K562 (cell line): ENCODE data around the gene SLC13A4. TPM values are rescaled to one million over a fixed set of nuclear protein-coding genes. Genes with fewer than 3 reads are reported as not detected.

Source experiments
- C11orf30 ChIP-seq: fragments of 450-650 bp; IDR thresholded peaks from 2 replicates; pipeline ENCODE4 v1.6.1; 2016; ENCODE audit warnings: low read depth, mild to moderate bottlenecking
- CCNT2 ChIP-seq: IDR thresholded peaks from 2 replicates; pipeline ENCODE4 v1.6.1; 2011; ENCODE audit warnings: borderline replicate concordance, low read depth, mild to moderate bottlenecking, moderate library complexity, mixed read lengths, low read length; ENCODE audit not compliant: insufficient read length; ENCODE audit errors: extremely low read depth
- CHD2 ChIP-seq: IDR thresholded peaks from 2 replicates; pipeline ENCODE4 v1.6.1; 2011; ENCODE audit warnings: low read depth, low read length
- EWSR1 ChIP-seq: fragments of 450-650 bp; IDR thresholded peaks from 2 replicates; pipeline ENCODE4 v1.6.1; 2018; ENCODE audit warnings: borderline replicate concordance, mild to moderate bottlenecking, low read depth, moderate library complexity; ENCODE audit not compliant: partially characterized antibody
- HDGF ChIP-seq: fragments of 450-650 bp; IDR thresholded peaks from 2 replicates; pipeline ENCODE4 v1.6.1; 2016
- HMG20A ChIP-seq: fragments of 450-650 bp; formaldehyde crosslinking; conservative IDR thresholded peaks from 2 replicates; pipeline ENCODE4 v1.4.0; 2020; ENCODE audit warnings: mild to moderate bottlenecking, mixed read lengths
- KDM4B ChIP-seq, 2 experiments: fragments of 450-650 bp in 1 of 2; sonication (generic) in 1 of 2; IDR thresholded peaks; 2 replicates each; pipeline ENCODE4 v1.6.1; 2016 to 2017; ENCODE audit warnings: borderline replicate concordance in 2 of 2, antibody characterized with exemption in 1 of 2, low read depth in 1 of 2, mild to moderate bottlenecking in 1 of 2
- LCOR ChIP-seq: sonication (generic); formaldehyde crosslinking; IDR thresholded peaks from 2 replicates; pipeline ENCODE4 v1.8.0; 2022; ENCODE audit warnings: mild to moderate bottlenecking, missing genetic modification reagents
- MAX ChIP-seq: sonication (generic); formaldehyde crosslinking; IDR thresholded peaks from 2 replicates; pipeline ENCODE4 v1.9.0; 2022; ENCODE audit warnings: mild to moderate bottlenecking, missing genetic modification reagents
- PCBP2 ChIP-seq: fragments of 200-400 bp; formaldehyde crosslinking; IDR thresholded peaks from 2 replicates; pipeline ENCODE4 v1.6.1; 2018; ENCODE audit warnings: low read length, low read depth, mild to moderate bottlenecking, moderate library complexity; ENCODE audit not compliant: poor library complexity, severe bottlenecking
- PTRF ChIP-seq: fragments of 450-650 bp; IDR thresholded peaks from 2 replicates; pipeline ENCODE4 v1.6.1; 2016; ENCODE audit warnings: mild to moderate bottlenecking, missing genetic modification characterization, missing compliant biosample characterization
- SAP30 ChIP-seq: fragments of 200-600 bp; sonication (generic); IDR thresholded peaks from 2 replicates; pipeline ENCODE4 v1.6.1; 2012; ENCODE audit warnings: borderline replicate concordance, low read depth, mild to moderate bottlenecking, moderate library complexity, low read length, control low read depth, inconsistent platforms; ENCODE audit not compliant: insufficient read depth, poor library complexity, severe bottlenecking
- STAG1 ChIP-seq: sonication (generic); formaldehyde crosslinking; IDR thresholded peaks from 2 replicates; pipeline ENCODE4 v1.5.0; 2020; ENCODE audit warnings: missing genetic modification reagents, borderline replicate concordance
- TAF1 ChIP-seq: IDR thresholded peaks from 2 replicates; pipeline ENCODE4 v1.6.1; 2011; ENCODE audit warnings: mild to moderate bottlenecking, low read length, moderate library complexity; ENCODE audit not compliant: insufficient read depth, control insufficient read depth, severe bottlenecking; ENCODE audit errors: extremely low read depth
- THAP12 ChIP-seq: fragments of 250-450 bp; sonication (Bioruptor Pico); IDR thresholded peaks from 2 replicates; pipeline ENCODE4 v1.9.0; 2021; ENCODE audit warnings: mild to moderate bottlenecking, inconsistent platforms
- ZNF589 ChIP-seq: fragments of 200-800 bp; sonication (Bioruptor generic); IDR thresholded peaks from 2 replicates; pipeline ENCODE4 v1.6.1; 2016; ENCODE audit warnings: low read depth, missing genetic modification characterization, missing compliant biosample characterization
- polyA plus RNA-seq, 8 experiments: library from polyadenylated mRNA; depleted of rRNA in 4 of 8; stranded (reverse) in 5 of 8; unstranded in 3 of 8; fragments of >200 nt; fragmentation: Nextera tagmentation in 2 of 8; fragmentation: Illumina TruSeq in 1 of 8; extraction: Ambion mirVana in 2 of 8; extraction: Trizol in 1 of 8; gene quantifications; 2 replicates each; pipeline versions ENCODE4 v1.2.1 to v1.2.3, GENCODE V29; 2011 to 2014; ENCODE audit warnings: inconsistent platforms in 1 of 8, missing spikeins in 1 of 8
- total RNA-seq, 7 experiments: library from RNA; depleted of rRNA in 6 of 7; stranded (reverse); fragments of >200 nt in 6 of 7; fragmentation: Illumina TruSeq in 2 of 7; extraction: Trizol in 2 of 7; gene quantifications; 2 replicates each; pipeline versions ENCODE4 v1.2.1 to v1.2.3, GENCODE V29; 2011 to 2021; ENCODE audit warnings: low replicate concordance in 1 of 7
- TF ChIP-seq, protein P1 (sequence below): fragments of 450-650 bp; IDR thresholded peaks from 2 replicates; pipeline ENCODE4 v1.7.1; 2018; ENCODE audit warnings: mild to moderate bottlenecking, low read depth; ENCODE audit not compliant: partially characterized antibody
- TF ChIP-seq, protein P2 (sequence below), 2 experiments: fragments of 450-650 bp in 1 of 2; sonication (generic) in 1 of 2; formaldehyde crosslinking in 1 of 2; IDR thresholded peaks in 1 of 2; conservative IDR thresholded peaks in 1 of 2; 2 replicates each; pipeline versions ENCODE4 v1.6.1 to v1.8.1; 2016 to 2023; ENCODE audit warnings: mild to moderate bottlenecking in 2 of 2, moderate library complexity in 2 of 2, inconsistent platforms in 1 of 2, missing genetic modification reagents in 1 of 2
- TF ChIP-seq, protein P3 (sequence below): fragments of 250-450 bp; sonication (Bioruptor Pico); IDR thresholded peaks from 2 replicates; pipeline ENCODE4 v1.4.0; 2020; ENCODE audit warnings: mild to moderate bottlenecking, moderate library complexity

SLC13A4 gene
- total and polyA plus RNA-seq, 9 of the 15 experiments (the other 6 are each of a cell fraction or from before 2014, with no cell fraction given), result 0.11 to 1.0 (median 0.36) TPM

DNA sequence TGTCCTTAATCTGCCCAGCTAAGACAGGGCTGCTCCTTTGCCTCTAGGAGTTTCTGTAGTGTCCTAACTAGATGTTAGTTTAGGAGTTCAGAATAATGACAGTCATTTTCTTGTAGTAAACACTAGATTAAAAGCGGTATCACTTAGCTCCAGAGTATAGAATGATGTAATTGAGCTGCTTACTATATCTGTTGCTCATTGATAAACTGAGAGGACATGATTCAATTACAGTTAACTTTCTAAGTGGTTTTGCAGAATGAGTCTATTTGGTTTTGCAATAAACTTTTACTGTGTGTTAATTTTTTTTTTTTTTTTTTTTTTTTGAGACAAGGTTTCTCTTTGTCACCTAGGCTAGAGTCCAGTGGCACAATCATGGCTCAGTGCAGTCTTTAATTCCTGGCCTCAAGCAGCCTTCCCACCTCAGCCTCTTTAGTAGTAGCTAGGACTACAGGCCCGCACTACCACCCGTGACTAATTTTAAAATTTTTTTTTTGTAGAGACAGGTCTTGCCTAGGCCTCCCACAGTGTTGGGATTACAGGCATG lies 63.9 kb downstream of the SLC13A4 start (continued):
- TF ChIP-seq, protein P1, sequence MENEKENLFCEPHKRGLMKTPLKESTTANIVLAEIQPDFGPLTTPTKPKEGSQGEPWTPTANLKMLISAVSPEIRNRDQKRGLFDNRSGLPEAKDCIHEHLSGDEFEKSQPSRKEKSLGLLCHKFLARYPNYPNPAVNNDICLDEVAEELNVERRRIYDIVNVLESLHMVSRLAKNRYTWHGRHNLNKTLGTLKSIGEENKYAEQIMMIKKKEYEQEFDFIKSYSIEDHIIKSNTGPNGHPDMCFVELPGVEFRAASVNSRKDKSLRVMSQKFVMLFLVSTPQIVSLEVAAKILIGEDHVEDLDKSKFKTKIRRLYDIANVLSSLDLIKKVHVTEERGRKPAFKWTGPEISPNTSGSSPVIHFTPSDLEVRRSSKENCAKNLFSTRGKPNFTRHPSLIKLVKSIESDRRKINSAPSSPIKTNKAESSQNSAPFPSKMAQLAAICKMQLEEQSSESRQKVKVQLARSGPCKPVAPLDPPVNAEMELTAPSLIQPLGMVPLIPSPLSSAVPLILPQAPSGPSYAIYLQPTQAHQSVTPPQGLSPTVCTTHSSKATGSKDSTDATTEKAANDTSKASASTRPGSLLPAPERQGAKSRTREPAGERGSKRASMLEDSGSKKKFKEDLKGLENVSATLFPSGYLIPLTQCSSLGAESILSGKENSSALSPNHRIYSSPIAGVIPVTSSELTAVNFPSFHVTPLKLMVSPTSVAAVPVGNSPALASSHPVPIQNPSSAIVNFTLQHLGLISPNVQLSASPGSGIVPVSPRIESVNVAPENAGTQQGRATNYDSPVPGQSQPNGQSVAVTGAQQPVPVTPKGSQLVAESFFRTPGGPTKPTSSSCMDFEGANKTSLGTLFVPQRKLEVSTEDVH, result peak; percentile 47
- TF ChIP-seq HDGF (no peak), EWSR1 (no peak), ZNF589 (CRISPR knock-in tag) (no peak), C11orf30 (peak; percentile 84), SAP30 (no peak), THAP12 (CRISPR knock-in tag) (no peak), STAG1 (CRISPR knock-in tag) (no peak), LCOR (no peak), KDM4B (IDR thresholded peaks at IDR 0.05; ENCODE audit: borderline replicate concordance in 2 of 2, low read depth in 1 of 2) (no peak), PCBP2 (no peak), CHD2 (no peak), TAF1 (no peak), MAX (CRISPR knock-in tag) (no peak), PTRF (tag) (no peak), CCNT2 (peak; percentile 74), HMG20A (CRISPR knock-in tag) (no peak)
- TF ChIP-seq, protein P2, sequence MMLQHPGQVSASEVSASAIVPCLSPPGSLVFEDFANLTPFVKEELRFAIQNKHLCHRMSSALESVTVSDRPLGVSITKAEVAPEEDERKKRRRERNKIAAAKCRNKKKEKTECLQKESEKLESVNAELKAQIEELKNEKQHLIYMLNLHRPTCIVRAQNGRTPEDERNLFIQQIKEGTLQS (IDR thresholded peaks at IDR 0.05), result peak; percentile 98
- TF ChIP-seq, protein P2 (CRISPR knock-in tag; conservative IDR thresholded peaks at IDR 0.05), result no peak
- TF ChIP-seq, protein P3, sequence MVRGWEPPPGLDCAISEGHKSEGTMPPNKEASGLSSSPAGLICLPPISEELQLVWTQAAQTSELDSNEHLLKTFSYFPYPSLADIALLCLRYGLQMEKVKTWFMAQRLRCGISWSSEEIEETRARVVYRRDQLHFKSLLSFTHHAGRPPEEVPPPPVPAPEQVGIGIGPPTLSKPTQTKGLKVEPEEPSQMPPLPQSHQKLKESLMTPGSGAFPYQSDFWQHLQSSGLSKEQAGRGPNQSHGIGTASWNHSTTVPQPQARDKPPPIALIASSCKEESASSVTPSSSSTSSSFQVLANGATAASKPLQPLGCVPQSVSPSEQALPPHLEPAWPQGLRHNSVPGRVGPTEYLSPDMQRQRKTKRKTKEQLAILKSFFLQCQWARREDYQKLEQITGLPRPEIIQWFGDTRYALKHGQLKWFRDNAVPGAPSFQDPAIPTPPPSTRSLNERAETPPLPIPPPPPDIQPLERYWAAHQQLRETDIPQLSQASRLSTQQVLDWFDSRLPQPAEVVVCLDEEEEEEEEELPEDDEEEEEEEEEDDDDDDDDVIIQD (CRISPR knock-in tag), result no peak
